Islet precursor cell (in vitro differentiated cells): ENCODE measurements around the gene IRF1.

ENCODE experiments used
- DNase-seq: peaks from one replicate; pipeline ENCODE4 v3.0.0-alpha.2; 2018

The IRF1 gene

DNA sequence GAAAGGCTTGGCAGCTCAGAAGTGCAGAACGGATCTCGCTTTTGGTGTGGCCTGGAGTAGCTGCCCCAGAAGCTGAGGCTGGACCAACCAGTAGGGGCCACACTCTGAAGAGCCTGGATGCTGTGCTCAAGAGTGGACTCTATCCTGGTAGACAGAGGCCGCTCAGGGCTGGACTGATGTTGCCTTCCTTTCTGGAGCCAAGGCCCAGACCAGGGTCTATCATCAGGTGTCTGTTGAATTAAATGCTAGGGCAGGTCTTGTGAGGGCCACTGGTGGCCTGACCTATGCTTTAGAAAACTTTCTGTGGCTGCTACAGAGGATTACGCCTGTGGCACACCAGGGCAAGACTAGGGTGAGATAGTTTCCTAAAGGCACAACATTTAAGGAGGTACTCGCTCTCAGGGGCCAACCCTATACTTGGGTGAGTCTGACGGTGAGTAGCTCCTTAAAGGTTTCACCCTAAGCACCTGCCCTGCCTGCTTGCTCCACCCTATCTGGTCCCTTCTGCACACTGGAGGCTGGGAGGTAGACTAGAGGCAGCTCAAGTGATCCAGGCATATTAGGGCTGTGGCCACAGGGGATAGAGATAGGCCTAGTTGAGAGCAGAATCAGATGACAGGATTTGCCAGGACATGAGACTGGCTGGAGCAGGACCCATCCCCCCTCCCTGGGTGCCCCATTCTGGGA lies 9.8 kb upstream of the IRF1 start:
- DNase-seq, result peak; percentile 45

- DNase-seq, result peak; percentile 80
These were observed 9.1 kb upstream of the IRF1 start for GRCh38 chr5:132499440-132500243.

GRCh38 chr5:132498686-132499271 lies 8.2 kb upstream of the IRF1 start:
- DNase-seq, result peak; percentile 29

DNA sequence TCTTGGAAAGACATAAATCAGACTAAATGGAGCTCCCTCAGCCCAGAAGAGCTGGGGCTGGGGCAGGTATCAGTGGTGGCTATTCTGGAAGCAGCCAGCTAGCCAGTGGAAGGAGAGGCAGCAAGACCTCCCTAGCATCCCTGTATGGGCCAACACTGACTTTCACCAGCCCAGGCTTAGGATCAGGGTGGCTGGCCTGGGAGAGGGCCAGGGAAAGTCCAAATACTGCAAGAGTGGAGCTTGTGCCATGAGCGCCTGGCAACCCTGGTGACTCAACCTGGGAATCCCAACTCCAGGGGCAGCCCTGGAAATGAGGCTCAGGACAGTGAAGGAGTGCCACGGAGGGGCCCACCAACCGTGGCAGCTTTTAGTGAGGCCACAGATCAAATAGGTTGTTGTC lies 7.6 kb upstream of the IRF1 start:
- peak; percentile 49 for DNase-seq

GRCh38 chr5:132497488-132497997 lies 7.0 kb upstream of the IRF1 start:
- peak; percentile 96 for DNase-seq

DNA sequence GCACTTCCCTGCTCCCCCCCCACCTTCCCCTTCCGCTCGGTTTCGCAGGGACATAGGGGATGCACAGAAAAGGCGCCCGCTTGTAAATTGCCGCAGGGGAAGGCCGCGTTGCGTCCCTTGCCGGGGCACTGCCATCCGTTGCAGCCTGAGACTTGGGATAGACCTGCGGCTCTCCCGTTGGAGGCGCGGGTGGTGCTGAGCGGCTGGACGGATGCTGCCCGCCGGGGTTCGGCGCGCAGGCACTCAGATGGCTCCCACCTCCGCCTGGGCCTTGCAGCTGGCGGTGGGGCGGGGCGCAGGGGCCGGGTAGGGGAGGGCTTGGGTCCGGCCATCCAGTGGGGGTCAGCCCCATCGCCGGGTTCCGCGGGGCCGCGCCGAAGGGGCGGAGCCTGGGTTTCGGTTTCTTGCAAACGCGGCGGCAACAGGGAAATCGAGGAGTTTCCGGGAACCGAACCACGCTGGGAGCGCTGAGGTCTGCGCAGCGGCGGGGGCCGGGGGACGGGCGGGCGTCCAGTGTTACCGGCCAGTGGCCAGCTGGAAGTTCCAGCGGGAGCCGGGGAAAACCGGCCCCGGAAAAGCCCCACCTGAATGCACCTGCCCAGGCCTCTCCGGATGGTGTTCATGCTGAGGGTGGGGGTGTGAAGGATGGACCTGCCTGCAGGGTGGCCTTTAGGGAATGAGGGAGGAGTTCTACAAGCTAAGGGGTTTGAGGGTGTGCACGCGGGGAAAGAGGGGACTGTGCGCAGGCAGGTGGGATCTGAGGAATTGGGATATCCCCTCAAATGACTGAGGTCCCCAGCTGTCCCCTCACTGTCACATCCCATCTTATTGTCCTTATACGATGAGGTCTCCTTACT lies 6.3 kb upstream of the IRF1 start:
- peak; percentile 94 for DNase-seq

DNA sequence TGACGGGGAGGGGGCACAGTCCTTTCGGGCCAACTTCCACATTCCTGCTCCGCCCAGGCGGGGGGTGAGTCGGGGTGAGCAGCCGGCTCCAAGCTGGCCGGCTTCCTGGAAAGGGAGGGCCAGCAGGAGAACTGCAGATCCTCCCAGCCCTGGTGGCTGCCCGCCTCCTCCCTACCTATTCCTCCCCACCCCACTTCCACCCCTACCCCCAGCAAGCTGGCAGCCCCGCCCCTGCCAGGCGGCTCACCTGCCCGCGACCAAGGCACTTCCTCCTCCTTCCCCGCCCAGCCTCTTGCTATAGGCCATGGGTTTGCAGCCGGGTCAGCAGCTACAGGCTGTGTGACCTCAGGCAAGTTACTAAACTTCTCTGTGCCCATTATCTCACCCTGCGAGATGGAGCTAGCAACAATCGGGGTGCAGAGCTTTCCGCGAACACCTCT lies 5.6 kb upstream of the IRF1 start:
- peak; percentile 93 for DNase-seq

- peak; percentile 83 for DNase-seq
These were observed 5.2 kb upstream of the IRF1 start for GRCh38 chr5:132495667-132496190.

DNA sequence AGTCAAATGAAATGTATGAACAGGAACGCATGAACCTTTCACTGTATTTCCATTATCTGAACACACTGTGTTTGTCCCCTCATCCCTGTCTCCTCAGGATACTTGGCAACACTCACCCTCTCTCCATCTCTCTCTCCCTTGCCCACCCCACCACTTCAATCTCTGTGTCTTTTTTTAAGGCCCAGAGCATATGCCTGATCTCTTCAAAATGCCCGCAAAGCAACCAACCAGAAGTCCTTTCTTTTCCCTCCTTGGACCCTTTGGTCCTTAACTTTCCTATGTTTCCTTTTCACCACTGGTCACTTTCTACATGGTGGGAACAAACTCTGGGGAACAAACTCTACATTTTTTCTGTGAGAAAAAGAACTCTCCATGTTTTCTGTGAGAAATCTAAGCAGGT lies 3.2 kb upstream of the IRF1 start:
- DNase-seq, result no peak

- peak; percentile 21 for DNase-seq
These were observed 2.7 kb upstream of the IRF1 start for GRCh38 chr5:132493241-132493640.

GRCh38 chr5:132492386-132493125 lies 2.0 kb upstream of the IRF1 start:
- DNase-seq, result no peak

- DNase-seq, result peak; percentile 44
These were observed 1.1 kb upstream of the IRF1 start for GRCh38 chr5:132491368-132492364.

- peak; percentile 58 for DNase-seq
These were observed 596 bp downstream of the IRF1 start for GRCh38 chr5:132489871-132490483.

DNA sequence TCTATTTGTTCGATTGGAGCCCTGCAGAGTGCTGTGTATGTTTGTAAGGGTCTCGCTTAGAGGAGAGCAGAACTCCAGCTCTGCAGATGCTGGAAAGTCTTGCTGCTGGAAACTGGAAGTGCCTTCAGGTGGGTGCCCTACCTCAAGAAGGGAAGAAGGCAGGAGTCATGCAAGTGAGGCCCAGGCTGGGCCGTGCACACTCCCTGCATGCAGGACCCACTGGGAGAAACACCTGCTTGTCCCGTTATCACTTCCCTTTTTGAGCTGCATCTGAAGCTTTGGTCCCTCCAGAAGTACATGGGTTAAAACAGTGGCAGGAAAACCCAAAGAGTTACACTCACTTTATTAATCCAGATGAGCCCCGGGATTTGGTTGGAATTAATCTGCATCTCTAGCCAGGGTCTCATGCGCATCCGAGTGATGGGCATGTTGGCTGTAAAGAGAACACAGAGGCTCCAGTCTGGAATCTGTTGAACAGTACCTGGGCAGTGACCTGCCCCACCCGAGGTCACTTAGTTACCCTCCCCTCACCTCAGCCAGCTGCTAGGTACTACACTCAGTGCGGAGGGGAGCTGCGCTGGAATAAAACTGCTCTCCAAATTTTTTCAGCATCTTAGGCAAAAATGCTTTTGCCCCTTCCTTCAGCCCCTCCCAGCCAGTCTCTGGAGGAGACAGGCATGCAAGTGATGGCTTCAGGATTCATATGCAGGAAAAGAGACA lies 1.4 kb downstream of the IRF1 start:
- peak; percentile 22 for DNase-seq

GRCh38 chr5:132488590-132488989 lies 2.0 kb downstream of the IRF1 start:
- no peak for DNase-seq

- peak; percentile 42 for DNase-seq
These were observed 2.6 kb downstream of the IRF1 start for GRCh38 chr5:132487841-132488555.

GRCh38 chr5:132487095-132487428 lies 3.5 kb downstream of the IRF1 start:
- DNase-seq, result peak; percentile 20

- DNase-seq, result peak; percentile 49
These were observed 4.1 kb downstream of the IRF1 start for GRCh38 chr5:132486318-132487094.
